NCI-H187 (cell line): ENCODE measurements around the gene RASGRF2.

ENCODE experiments used
- DNase-seq, 2 experiments: peaks; one replicate each; lab custom pipeline; 2025; lab: John Stamatoyannopoulos, UW

The RASGRF2 gene

DNA sequence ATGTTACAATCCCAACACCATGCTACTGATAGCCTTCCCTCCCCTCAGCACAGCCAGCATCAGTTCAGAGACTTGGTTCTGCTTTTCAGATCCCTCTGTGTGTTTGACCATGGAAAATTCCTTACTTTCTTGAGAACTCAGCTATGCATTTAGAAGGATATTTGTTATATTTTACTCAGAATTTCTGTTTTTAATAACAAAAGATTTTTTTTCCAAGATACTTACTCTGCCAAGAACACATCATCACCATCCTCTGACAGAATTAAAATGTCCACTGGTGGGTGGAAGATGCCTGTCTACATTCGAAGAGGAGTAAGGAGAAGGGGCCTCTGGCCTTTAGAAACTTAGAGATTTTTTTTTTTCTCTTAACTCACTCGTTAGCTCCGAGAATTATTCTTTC, 216.9 kb downstream of the RASGRF2 start:
- no peak for DNase-seq

DNA sequence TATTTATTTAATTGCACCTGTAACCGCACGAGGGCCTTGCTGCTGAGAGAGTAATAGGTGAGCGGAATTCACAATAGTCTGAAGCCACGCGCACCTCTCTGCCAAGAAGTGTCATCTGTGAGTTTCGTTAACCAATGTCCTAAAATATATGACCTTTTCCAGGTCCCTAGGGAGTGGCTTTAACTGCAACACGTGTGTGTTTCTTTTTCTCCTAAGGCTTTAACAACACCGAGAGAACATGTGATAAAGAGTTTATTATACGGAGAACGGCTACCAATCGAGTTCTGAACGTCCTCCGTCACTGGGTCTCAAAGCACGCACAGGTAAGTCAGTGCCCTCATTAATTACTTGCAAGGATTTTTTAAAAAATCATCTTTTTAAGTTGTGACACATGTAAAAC, 219.8 kb downstream of the RASGRF2 start:
- no peak for DNase-seq

- DNase-seq, result no peak
Observed at GRCh38 chr5:81180780-81181460, 220.8 kb downstream of the RASGRF2 start.

GRCh38 chr5:81181576-81182316, 221.6 kb downstream of the RASGRF2 start:
- DNase-seq, result no peak

- DNase-seq, result no peak
Observed at GRCh38 chr5:81182396-81183390, 222.5 kb downstream of the RASGRF2 start.

GRCh38 chr5:81183811-81184748, 223.9 kb downstream of the RASGRF2 start:
- DNase-seq, result peak; percentile 63 to 70

DNA sequence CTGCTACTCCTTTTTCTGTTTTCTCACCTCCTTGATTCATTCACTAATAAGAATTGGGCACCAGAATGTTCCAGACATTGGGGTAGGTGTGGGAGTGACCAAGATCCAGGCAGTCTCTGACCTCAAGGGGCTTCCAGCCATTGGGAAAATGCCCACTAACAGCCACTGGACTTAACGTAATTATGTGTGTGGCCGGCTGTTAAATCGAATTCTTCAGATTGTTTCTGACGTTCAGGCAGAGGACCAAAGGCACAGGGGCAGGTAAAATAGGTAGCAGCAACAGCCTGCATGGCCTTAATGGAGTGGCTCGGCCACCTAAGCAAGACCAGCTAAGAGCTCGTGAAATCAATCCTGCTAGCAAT, 224.6 kb downstream of the RASGRF2 start:
- no peak for DNase-seq

DNA sequence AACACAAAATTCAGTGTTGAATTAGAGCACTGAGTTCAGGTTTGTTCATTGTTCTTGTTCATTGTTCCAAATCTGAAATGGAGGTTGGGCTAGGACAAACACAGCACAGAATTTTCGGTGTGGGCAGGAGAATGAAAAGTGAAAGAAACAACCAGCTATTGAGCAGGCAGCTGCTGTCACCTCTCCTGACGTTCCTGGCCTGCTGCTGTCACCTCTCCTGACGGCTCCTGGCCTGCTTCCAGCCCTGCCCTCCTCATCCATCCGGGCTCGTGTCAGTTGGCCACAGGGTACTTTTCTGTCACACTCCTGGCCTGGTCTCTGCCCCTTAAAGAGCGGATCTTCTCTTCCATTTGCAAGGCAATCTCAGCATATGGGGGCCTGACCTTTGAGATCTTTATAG, 227.7 kb downstream of the RASGRF2 start:
- DNase-seq, result no peak

DNA sequence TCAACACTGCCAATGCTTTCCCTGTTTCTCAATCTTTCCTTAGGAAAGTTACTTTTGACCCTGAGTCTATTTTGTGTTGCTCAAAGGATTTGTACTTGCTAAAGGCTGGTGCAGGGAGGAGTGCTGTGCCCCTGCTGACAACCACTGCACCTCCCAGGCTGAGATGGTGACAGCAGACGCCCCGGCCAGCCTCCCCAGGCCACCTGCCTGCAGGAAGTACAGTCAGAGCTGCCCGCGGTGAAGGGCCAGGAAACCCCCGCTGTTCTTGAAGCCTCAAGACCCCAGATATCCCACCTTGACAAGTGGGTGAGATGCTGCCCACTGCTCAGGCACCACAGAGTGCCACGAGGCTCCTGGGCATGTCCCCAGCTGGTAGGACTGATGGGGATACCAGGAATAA, 228.8 kb downstream of the RASGRF2 start:
- DNase-seq, result no peak

GRCh38 chr5:81189875-81190498, 229.8 kb downstream of the RASGRF2 start:
- no peak for DNase-seq

DNA sequence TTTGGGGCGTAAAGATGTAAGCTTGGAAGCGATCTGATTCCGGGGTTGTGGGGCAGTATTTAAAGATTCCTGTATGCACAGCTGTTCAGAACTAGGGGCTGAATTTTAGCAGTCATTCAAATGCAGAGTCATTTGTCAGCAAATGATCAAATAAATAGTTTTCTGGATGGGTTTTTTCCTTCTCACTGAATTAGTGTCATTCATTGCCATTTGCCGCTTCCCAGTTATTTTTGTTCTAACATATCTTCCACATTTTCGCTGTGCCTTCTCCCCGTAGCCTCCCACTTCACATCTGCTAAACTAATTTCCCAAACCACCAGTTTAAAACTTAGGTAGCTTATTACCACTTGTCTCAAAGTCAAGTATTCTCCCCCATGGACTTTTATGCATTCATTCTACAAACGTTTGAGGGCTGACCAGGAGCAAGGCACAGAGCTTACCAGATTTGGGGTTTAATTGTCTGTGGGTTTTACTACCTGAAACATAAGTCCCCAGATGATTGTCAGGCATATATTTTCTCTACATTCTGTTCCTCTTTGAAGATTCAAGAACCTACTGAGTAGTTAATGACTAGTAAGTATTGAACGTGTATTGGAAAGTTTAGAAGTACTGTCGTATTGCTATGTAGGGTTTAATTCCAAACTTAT, 231.7 kb downstream of the RASGRF2 start:
- no peak for DNase-seq

DNA sequence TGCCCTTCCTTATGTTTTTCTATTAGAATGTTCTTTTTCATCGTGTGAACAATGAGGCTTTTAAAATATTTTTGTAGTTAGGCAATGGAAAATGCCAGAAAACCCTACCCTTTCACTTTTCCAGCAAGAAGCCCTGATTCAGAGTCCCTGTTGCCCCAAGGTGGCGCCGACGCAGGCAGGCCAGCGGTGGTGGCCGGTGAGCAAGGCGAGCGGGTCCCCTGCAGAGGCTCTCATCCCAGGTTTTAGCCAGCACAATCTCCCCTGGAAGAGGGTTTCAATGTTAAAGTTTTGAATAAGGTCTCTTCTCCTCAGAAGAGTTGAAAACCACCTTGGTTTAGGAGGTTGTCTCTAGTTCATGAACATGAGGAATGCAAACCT, 232.2 kb downstream of the RASGRF2 start:
- no peak for DNase-seq

GRCh38 chr5:81194633-81195334, 234.6 kb downstream of the RASGRF2 start:
- peak; percentile 48 to 74 for DNase-seq

GRCh38 chr5:81195335-81195929, 235.3 kb downstream of the RASGRF2 start:
- DNase-seq, result no peak

DNA sequence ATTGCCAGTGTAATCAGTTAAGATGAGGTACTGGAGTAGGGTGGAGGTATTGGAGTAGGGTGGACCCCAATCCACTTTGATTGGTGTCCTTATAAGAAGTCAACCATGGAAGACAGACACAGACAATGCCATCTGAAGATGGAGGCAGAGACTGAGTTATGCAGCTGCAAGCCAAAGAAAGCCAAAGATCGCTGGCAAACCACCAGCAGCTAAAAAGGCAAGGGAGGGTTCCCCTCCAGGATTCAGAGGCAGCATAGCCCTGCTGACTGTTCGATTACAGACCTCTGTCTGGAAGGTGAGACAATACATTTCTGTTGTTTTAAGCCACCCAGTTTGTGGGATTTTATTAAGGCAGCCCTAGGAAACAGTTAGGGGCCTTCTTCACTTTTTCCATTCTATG, 242.5 kb downstream of the RASGRF2 start:
- no peak for DNase-seq

DNA sequence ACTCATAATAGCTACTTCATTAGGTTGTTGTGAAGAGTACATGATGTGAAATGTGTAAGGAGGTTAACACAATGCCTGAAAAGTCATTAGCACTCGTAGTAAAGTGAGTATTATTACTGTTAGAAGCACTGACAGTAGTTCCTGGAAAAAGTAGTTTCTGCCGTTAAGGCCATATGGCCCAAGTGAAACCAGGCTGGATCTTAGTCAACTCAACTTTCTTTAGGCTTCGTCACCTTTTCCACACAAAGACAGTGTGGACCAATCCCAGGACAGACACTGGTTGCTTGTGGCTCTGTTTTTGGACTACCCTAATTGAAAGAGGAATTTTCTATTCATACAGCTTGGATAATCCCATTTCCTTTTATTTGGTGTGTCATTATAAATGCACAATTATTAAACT, 243.6 kb downstream of the RASGRF2 start:
- no peak for DNase-seq

GRCh38 chr5:81204205-81204604, 244.0 kb downstream of the RASGRF2 start:
- no peak for DNase-seq

DNA sequence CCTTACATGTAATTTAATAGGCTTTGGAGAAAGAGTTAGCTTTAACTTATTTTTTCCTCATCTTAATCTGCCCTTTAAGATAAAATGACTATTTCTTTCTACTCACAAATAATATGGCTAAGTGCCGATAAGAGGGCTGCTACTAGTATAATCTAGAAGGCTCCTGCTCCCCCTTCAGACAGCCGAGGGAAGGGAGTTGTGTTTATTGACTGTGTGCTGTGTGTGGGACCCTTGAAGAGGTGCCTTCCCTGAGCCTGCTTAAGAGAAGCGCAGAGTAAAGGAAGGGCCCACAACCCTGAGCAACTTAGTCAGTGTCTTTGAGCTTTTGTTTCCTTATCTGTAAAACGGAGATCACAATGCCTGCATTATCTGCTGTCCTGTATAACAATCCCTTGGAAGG, 244.9 kb downstream of the RASGRF2 start:
- no peak for DNase-seq

DNA sequence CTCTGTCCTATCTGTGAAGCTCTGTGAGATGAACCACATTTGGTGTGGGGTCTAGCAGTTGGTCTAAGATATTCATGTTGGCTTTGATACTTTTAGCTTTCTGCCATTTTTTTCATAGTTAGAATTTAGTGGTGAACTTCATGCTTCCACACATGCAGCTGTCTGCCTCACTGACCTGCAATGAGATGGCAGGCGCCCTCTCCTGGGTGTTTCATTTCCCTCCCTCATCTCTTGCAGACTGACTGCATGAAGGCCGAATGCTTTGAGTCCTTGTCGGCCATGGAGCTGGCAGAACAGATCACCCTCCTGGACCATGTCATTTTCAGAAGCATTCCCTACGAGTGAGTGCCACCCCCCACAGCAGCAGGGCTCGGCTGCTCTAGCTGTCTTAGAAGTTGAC, 246.8 kb downstream of the RASGRF2 start:
- DNase-seq, result no peak
